ENCODE measurements around the gene NID2.

- no peak for TF ChIP-seq TAF1 (conservative IDR thresholded peaks at IDR 0.05)
- TF ChIP-seq CTCF (IDR thresholded peaks at IDR 0.05; ENCODE audit: low read depth, low read length, missing input control): no peak
- no peak for TF ChIP-seq FOXA1 (IDR thresholded peaks at IDR 0.05)
These were observed 42.7 kb downstream of the NID2 start for GRCh38 chr14:52026017-52026660.

Measured in liver (tissue), 3 donors.